MM.1S (cell line): ENCODE results near the gene TRAF3.

Source experiments
- EZH2 ChIP-seq: fragments of 300-600 bp; sonication (generic); optimal IDR thresholded peaks from 2 replicates; pipeline ENCODE3; 2017; ENCODE audit warnings: low read depth, mild to moderate bottlenecking, antibody characterized with exemption, low read length, mixed read lengths
- EZH2phosphoT487 ChIP-seq: fragments of 300-600 bp; sonication (generic); IDR thresholded peaks from 2 replicates; pipeline ENCODE4 v1.6.1; 2018; ENCODE audit warnings: antibody characterized with exemption, low read length
- TF ChIP-seq, protein P1 (sequence below): fragments of 300-600 bp; sonication (generic); IDR thresholded peaks from 2 replicates; pipeline ENCODE4 v1.5.1; 2016; ENCODE audit warnings: antibody characterized with exemption, low read length, mixed read lengths

DNA sequence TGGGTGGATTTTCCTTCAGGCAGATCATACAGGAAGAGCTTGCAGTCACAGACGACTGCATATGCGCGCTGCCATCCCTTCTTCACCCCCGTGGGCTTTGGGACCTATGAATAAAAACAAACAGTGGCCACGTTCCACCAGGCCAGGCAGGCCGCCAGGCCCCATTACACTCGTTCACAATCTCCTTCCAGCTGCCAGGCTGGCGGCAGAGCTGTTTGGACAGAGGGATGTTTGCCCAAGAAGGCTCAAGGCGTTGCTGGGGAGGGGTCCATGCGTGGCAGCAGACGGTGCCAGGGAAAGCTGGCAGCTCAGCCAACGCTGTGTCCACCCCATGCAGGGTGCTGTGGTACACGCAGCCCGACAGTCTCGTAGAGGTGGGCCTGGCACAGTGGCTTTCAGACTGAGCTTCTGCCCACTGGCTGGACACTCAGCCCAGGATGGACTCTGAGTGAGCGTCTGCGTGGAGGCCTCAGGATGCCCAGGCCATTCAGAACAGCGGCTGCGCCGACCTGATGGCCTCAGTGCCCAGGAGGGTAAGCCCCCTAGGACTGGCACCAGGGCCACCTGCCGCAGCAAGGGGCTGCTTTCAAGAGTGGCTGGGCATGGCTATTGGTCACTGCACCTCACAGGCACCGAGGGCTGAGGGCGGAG is 172.7 kb downstream of the TRAF3 start:
- TF ChIP-seq, protein P1, sequence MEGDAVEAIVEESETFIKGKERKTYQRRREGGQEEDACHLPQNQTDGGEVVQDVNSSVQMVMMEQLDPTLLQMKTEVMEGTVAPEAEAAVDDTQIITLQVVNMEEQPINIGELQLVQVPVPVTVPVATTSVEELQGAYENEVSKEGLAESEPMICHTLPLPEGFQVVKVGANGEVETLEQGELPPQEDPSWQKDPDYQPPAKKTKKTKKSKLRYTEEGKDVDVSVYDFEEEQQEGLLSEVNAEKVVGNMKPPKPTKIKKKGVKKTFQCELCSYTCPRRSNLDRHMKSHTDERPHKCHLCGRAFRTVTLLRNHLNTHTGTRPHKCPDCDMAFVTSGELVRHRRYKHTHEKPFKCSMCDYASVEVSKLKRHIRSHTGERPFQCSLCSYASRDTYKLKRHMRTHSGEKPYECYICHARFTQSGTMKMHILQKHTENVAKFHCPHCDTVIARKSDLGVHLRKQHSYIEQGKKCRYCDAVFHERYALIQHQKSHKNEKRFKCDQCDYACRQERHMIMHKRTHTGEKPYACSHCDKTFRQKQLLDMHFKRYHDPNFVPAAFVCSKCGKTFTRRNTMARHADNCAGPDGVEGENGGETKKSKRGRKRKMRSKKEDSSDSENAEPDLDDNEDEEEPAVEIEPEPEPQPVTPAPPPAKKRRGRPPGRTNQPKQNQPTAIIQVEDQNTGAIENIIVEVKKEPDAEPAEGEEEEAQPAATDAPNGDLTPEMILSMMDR, result no peak
- TF ChIP-seq EZH2 (no peak), EZH2phosphoT487 (no peak)
